ENCODE measurements around the gene TARDBP.

The TARDBP gene

GRCh38 chr1:11012260-11013159 lies at the start of gene TARDBP:
Gene TARDBP (plus strand): TSS chr1:11012654. CDS start chr1:11013728, 1,074 bp downstream.
- peak; percentile 48 for DNase-seq (ENCODE audit: low read depth)
- no peak for TF ChIP-seq CTCF (IDR thresholded peaks at IDR 0.05; ENCODE audit: control insufficient read depth, insufficient read depth, low read depth, low read length, missing control alignments)
- H3K4me3 ChIP-seq (ENCODE audit: control insufficient read depth, low read depth, low read length) = peak within 1 kb of the TSS; percentile 82

DNA sequence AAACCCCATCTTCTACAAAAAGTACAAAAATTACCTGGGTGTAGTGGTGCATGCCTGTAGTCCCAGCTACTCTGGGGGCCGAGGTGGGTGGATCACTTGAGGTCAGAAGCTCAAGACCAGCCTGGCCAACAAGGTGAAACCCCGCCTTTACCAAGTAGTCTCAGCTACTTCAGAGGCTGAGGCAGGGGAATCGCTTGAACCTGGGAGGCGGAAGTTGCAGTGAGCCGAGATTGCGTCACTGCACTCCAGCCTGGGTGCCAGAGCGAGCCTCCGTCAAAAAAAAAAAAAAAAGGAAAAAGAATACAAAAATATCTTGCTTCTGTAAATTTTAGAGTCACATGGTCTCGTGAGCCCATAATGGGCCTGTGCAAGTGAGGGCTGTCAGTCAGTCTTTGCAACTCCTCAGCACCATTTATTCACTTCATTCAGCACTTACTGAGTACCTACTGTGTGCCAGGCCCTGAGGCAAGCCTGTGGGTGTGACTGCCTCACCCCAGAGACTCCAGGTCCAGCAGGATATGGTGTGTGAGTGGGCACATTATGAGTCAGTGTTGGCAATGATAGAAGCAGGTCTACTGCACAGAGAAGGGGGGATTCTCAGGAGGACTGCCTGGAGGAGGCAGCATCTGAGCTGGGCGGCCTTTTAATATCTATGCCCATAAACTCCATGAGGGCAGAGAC lies 46.8 kb upstream of the TARDBP start:
- no peak for DNase-seq (ENCODE audit: low read depth)
- no peak overlapping the region for H3K4me3 ChIP-seq (ENCODE audit: control insufficient read depth, low read depth, low read length)

GRCh38 chr1:10967090-10967489 lies 45.4 kb upstream of the TARDBP start:
- no peak overlapping the region for H3K4me3 ChIP-seq (ENCODE audit: control insufficient read depth, low read depth, low read length)
- DNase-seq (ENCODE audit: low read depth) = no peak
- TF ChIP-seq CTCF (IDR thresholded peaks at IDR 0.05; ENCODE audit: control insufficient read depth, insufficient read depth, low read depth, low read length, missing control alignments) = no peak

More for the DNA sequence above, 46.8 kb upstream of the TARDBP start:
- TF ChIP-seq CTCF (IDR thresholded peaks at IDR 0.05; ENCODE audit: control insufficient read depth, insufficient read depth, low read depth, low read length, missing control alignments) = no peak

GRCh38 chr1:10968411-10968826 lies 44.0 kb upstream of the TARDBP start:
- no peak for TF ChIP-seq CTCF (IDR thresholded peaks at IDR 0.05; ENCODE audit: control insufficient read depth, insufficient read depth, low read depth, low read length, missing control alignments)
- no peak for DNase-seq (ENCODE audit: low read depth)
- H3K4me3 ChIP-seq (ENCODE audit: control insufficient read depth, low read depth, low read length) = no peak overlapping the region

DNA sequence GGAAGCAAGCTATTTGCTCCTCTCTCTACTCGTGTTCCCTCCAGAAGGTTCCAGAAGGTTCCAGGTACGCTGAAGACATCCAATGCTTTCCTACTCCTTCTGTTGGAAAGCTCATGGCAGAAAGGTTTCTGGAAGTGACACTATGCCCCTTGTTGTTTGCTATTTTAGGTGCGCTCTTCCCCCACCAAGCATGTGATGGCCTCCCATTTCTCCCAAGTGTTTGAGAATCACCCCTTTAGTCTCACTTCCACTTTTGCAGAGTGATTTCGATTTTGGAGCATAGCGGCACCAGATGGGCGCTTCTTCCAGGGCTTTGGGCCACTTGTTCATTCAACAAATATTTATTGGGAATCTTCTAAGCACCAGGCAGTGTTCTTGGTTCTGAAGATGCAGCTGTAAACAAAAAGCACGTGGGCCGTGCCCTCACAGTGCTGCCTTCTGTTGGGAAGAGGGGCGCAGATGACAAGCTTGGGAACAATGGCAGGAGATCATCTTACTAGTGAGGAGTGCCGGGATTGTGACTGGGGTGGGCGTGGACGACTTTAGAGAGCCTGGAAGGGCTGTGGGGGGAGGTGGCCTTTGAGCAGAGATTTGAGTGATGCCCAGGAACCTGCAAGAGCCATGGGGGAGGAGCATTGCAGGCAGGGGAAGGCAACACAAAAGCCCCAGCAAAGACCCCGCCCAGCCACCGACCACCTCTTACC lies 43.0 kb upstream of the TARDBP start:
- H3K4me3 ChIP-seq (ENCODE audit: control insufficient read depth, low read depth, low read length) = no peak overlapping the region
- no peak for TF ChIP-seq CTCF (IDR thresholded peaks at IDR 0.05; ENCODE audit: control insufficient read depth, insufficient read depth, low read depth, low read length, missing control alignments)
- no peak for DNase-seq (ENCODE audit: low read depth)

DNA sequence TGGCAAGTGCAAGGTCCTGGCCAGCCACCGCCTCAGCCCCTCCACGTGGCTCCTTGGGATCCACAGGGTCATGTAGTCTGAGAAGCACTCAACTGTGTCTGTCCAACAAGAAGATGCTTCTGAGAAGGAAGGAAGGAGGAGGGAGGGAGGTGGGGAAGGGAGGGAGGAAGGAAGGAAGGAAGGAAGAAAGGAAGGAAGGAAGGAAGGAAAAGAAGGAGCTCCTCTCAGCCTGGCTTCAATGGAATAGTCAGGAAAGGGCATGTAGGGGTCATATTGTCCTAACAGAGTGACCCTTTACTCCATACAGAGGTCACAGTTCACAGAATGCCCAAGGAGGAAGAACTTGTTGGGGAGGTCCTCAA lies 42.5 kb upstream of the TARDBP start:
- TF ChIP-seq CTCF (IDR thresholded peaks at IDR 0.05; ENCODE audit: control insufficient read depth, insufficient read depth, low read depth, low read length, missing control alignments) = no peak
- DNase-seq (ENCODE audit: low read depth) = no peak

More for the DNA sequence above, 42.5 kb upstream of the TARDBP start:
- H3K4me3 ChIP-seq (ENCODE audit: control insufficient read depth, low read depth, low read length) = no peak overlapping the region
